ENCODE results near the gene NCOA1.

NCOA1 gene

DNA sequence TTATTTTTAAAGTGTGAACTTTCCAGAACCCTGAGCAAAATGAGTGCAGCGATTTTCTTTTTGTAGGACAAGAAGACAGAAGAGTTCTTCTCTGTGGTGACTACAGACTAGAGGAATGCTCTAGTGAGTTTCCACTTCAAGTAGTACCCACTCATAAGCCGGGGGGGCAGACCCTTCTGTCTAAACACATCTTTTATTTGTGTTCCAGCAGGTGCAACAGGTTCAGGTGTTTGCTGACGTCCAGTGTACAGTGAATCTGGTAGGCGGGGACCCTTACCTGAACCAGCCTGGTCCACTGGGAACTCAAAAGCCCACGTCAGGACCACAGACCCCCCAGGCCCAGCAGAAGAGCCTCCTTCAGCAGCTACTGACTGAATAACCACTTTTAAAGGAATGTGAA, 277.0 kb downstream of the NCOA1 start:
- TF ChIP-seq, protein P1, sequence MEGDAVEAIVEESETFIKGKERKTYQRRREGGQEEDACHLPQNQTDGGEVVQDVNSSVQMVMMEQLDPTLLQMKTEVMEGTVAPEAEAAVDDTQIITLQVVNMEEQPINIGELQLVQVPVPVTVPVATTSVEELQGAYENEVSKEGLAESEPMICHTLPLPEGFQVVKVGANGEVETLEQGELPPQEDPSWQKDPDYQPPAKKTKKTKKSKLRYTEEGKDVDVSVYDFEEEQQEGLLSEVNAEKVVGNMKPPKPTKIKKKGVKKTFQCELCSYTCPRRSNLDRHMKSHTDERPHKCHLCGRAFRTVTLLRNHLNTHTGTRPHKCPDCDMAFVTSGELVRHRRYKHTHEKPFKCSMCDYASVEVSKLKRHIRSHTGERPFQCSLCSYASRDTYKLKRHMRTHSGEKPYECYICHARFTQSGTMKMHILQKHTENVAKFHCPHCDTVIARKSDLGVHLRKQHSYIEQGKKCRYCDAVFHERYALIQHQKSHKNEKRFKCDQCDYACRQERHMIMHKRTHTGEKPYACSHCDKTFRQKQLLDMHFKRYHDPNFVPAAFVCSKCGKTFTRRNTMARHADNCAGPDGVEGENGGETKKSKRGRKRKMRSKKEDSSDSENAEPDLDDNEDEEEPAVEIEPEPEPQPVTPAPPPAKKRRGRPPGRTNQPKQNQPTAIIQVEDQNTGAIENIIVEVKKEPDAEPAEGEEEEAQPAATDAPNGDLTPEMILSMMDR (IDR thresholded peaks at IDR 0.05; ENCODE audit: low read length, missing control alignments): no peak
- no peak for DNase-seq (ENCODE audit: low read depth)
- no peak overlapping the region for H3K4me3 ChIP-seq (replicated peaks; ENCODE audit: low read depth, low read length)

DNA sequence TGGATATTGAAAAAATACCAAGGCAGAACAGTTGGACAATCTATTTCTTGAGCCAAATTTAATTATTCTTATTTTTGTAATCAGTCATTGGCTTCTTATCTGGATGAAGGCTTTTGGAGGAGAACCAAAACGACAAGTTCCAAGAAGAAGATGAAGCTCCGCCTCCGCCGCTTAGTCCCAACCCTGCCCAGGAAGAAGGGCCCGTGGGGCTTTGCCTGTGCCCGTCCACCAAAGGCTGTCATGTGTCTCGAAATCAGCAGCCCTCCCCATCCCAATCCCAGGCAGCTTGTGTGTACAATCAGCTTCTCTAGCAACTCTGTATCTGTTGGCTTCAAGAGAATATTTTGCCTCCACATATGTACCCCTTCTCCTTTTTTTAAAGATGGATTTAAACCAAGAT, 277.5 kb downstream of the NCOA1 start:
- DNase-seq (ENCODE audit: low read depth): no peak
- no peak overlapping the region for H3K4me3 ChIP-seq (replicated peaks; ENCODE audit: low read depth, low read length)
- TF ChIP-seq, protein P1 (IDR thresholded peaks at IDR 0.05; ENCODE audit: low read length, missing control alignments): no peak

DNA sequence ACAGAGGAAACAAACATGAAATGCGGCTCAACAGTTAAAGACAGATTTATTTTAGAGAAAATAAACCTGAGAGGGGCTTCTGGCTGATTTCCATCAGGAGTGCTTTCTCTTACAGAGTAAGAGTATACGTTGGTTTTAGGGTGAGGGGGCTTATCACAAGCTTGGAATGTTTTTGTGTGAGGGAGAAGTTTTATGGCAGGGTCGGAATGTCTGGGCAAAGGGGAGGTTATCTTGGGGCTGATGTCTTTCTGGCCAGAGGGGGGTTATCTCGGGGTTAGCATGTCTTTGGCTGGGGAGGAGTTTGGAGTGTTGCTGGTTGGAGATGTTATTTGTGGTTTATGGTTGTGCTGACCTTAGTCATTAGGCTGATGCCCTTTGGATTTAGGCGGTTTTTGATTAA, 280.0 kb downstream of the NCOA1 start:
- TF ChIP-seq, protein P1 (IDR thresholded peaks at IDR 0.05; ENCODE audit: low read length, missing control alignments): no peak
- no peak overlapping the region for H3K4me3 ChIP-seq (replicated peaks; ENCODE audit: low read depth, low read length)
- DNase-seq (ENCODE audit: low read depth): no peak

DNA sequence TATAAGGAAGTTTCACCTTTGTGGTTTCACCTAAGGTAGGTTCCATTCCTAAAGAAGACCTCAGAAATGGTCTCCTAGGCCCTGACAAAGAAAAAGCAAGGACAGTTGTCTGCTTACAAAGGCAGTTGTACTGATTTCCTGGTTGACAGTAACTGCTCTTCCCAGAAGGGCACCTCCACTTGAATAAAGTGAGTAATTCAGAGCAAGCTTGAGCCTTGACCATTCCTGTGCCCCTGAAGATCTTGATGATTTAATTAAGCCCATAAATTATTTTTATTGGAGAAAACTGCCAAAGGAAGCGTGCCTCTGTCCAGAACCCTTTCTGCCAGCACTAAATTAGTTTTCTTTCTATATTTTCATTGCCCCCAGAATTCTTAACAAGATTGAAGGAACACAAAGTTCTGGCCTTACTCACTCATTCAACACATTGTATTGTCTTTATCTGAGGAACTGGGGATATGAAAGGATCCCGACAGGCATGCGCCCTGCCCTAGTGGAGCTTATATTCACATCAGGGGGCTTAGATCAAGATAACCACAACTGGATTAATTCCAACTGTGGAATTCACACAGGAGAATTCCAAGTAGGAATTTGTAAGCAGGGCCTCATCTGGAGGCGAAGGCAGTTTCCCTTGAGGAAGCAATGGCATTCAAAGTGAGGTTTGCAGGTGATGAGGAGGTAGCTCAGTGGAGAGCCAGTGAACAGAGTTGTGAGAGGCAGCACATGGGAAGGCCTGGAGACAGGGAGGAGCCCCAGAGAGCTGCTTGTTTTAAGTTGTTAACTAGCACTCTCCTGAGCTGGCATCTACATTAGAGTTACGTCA, 280.9 kb downstream of the NCOA1 start:
- H3K4me3 ChIP-seq (replicated peaks; ENCODE audit: low read depth, low read length): no peak overlapping the region
- TF ChIP-seq, protein P1 (IDR thresholded peaks at IDR 0.05; ENCODE audit: low read length, missing control alignments): no peak
- DNase-seq (ENCODE audit: low read depth): no peak

DNA sequence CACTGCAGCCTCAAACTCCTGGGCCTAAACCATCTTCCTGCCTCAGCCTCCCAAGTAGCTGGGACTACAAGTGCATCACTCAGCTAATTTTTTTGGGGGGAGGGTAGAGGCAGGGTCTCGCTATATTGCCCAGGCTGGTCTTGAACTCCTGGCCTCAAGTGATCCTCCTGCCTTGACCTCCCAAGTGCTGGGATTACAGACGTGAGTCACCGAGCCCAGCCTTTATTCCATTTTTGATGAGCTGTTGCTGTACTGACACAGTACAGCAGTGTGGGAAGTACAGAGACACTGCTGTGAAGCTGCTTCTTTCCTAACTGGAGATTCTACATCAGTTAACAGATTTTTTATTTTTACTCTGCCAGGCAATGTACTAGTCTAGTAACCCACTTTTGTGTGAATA, 283.3 kb downstream of the NCOA1 start:
- TF ChIP-seq, protein P1 (IDR thresholded peaks at IDR 0.05; ENCODE audit: low read length, missing control alignments): no peak
- DNase-seq (ENCODE audit: low read depth): no peak
- no peak overlapping the region for H3K4me3 ChIP-seq (replicated peaks; ENCODE audit: low read depth, low read length)

DNA sequence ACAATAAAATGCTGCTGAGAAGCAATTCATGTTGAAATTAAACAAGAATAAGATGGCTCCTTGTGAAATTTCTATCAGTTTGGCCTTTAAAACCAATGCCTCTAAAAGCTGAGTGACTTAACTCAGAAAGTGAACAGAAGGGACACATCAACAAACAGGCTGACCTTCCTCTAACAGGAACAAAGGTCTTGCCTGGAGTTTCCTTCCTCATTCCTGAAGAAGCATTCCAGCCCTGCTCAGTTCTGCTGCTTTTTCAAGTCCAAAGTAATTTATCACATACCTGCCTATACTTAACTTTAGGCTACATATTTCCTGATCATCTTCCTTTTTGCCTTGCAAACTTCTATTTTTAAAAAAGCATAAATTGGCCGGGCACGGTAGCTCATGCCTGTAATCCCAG, 288.1 kb downstream of the NCOA1 start:
- H3K4me3 ChIP-seq (replicated peaks; ENCODE audit: low read depth, low read length): no peak overlapping the region
- TF ChIP-seq, protein P1 (IDR thresholded peaks at IDR 0.05; ENCODE audit: low read length, missing control alignments): no peak
- DNase-seq (ENCODE audit: low read depth): no peak

DNA sequence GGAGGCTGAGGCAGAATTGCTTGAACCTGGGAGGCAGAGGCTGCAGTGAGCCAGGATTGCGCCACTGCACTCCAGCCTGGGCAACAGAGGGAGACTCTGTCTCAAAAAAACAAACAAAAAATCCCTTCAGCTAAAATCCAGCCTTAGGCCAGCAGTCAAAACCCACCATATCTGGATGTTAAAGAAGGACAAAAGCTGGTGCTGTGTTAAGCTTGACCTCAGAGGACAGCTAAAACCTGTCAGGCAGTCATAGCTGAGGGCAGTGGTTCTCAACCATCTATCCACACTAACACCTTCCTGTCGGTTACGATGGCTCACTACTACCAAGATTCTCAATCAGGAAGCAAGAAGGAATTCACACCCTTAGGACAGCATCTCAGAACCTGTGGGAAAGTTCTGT, 292.6 kb downstream of the NCOA1 start:
- H3K4me3 ChIP-seq (replicated peaks; ENCODE audit: low read depth, low read length): no peak overlapping the region
- no peak for DNase-seq (ENCODE audit: low read depth)
- TF ChIP-seq, protein P1 (IDR thresholded peaks at IDR 0.05; ENCODE audit: low read length, missing control alignments): no peak
